T-helper 1 cell treated with Interleukin-12 subunit alpha and Interleukin-12 subunit beta and Interleukin-4 antibody, amounts not matched to agents 30 μg/mL and 1 μg/mL, for 36 hours (primary cell): ENCODE measurements around the gene M1AP.

Experiments used
- H3K27ac Mint-ChIP-seq: one replicate; pipeline ENCODE4 v1.8.0; 2021; ENCODE audit warnings: mild to moderate bottlenecking, mixed read lengths
- H3K27me3 Mint-ChIP-seq: one replicate; pipeline ENCODE4 v1.8.0; 2021; ENCODE audit warnings: low read depth, mixed read lengths
- H3K36me3 Mint-ChIP-seq: one replicate; pipeline ENCODE4 v1.8.0; 2021; ENCODE audit warnings: low read depth, mixed read lengths
- H3K4me1 Mint-ChIP-seq: one replicate; pipeline ENCODE4 v1.8.0; 2021; ENCODE audit warnings: low read depth, mixed read lengths
- H3K4me3 Mint-ChIP-seq: one replicate; pipeline ENCODE4 v1.8.0; 2021; ENCODE audit warnings: mild to moderate bottlenecking, moderate library complexity, mixed read lengths
- H3K9me3 Mint-ChIP-seq: one replicate; pipeline ENCODE4 v1.8.0; 2021; ENCODE audit warnings: mixed read lengths

The M1AP gene

GRCh38 chr2:74513605-74514367, 134.3 kb downstream of the M1AP start:
- H3K27ac Mint-ChIP-seq, result no peak overlapping the region
- no peaks in the 10 kb centered on the region for H3K9me3 Mint-ChIP-seq
- H3K4me1 Mint-ChIP-seq, result peaks cover 22% of the 10 kb centered on the region
- H3K36me3 Mint-ChIP-seq, result peaks cover 8% of the 10 kb centered on the region
- H3K27me3 Mint-ChIP-seq, result peaks cover 77% of the 10 kb centered on the region
- peak overlapping the region; percentile 65 for H3K4me3 Mint-ChIP-seq

GRCh38 chr2:74512744-74513604, 135.2 kb downstream of the M1AP start:
- Mint-ChIP-seq H3K36me3 (peaks cover 11% of the 10 kb centered on the region), H3K4me3 (peak overlapping the region; percentile 65), H3K9me3 (no peaks in the 10 kb centered on the region), H3K27ac (no peak overlapping the region), H3K4me1 (peaks cover 29% of the 10 kb centered on the region), H3K27me3 (peaks cover 68% of the 10 kb centered on the region)

DNA sequence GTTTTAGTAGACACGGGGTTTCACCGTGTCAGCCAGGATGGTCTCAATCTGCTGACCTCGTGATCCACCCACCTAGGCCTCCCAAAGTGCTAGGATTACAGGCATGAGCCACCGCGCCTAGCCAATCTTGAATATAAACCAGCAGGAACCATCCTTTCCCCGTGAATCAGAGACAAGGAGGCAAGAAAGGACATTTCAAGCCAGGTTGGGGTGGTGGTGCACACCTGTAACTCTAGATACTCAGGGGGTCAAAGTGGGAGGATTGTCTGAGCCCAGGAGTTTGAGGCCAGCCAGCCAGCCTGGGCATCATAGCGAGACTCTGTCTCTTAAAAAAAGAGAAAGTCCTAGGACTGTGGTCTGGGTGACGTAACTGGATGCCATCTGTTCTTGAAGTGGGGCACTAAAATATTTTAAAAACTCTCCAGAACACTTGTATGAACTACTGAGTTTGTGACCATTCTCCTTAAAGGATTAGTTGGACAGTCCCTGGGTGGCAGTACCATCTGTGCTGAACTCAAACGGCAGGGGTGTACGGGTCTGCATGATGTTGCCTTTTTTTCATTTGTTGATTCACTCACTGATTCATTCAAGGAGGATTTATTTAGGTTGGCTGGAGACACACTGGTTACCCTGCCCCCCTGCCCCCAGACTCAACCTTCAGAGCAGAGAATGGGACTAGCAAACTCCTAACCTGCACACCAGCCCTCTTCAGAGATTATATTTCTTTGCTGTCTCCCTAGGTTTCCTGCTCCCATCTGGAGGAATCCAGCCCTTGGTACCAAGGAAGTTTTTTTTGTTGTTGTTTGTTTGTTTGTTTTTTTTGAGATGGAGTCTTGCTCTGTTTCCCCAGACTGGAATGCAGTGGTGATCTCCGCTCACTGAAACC, 136.8 kb downstream of the M1AP start:
- no peak overlapping the region for H3K27ac Mint-ChIP-seq
- H3K36me3 Mint-ChIP-seq, result peaks cover 13% of the 10 kb centered on the region
- H3K4me1 Mint-ChIP-seq, result peaks cover 37% of the 10 kb centered on the region
- H3K9me3 Mint-ChIP-seq, result no peaks in the 10 kb centered on the region
- peaks cover 56% of the 10 kb centered on the region for H3K27me3 Mint-ChIP-seq
- H3K4me3 Mint-ChIP-seq, result no peak overlapping the region

GRCh38 chr2:74510272-74510671, 137.9 kb downstream of the M1AP start:
- peaks cover 48% of the 10 kb centered on the region for H3K27me3 Mint-ChIP-seq
- H3K36me3 Mint-ChIP-seq, result peaks cover 17% of the 10 kb centered on the region
- H3K4me3 Mint-ChIP-seq, result no peak overlapping the region
- no peaks in the 10 kb centered on the region for H3K9me3 Mint-ChIP-seq
- peaks cover 39% of the 10 kb centered on the region for H3K4me1 Mint-ChIP-seq
- H3K27ac Mint-ChIP-seq, result no peak overlapping the region

- H3K9me3 Mint-ChIP-seq, result no peaks in the 10 kb centered on the region
- peaks cover 27% of the 10 kb centered on the region for H3K36me3 Mint-ChIP-seq
- peak overlapping the region; percentile 99 for H3K4me3 Mint-ChIP-seq
- H3K27me3 Mint-ChIP-seq, result peaks cover 43% of the 10 kb centered on the region
- H3K27ac Mint-ChIP-seq, result peak overlapping the region; percentile 100
- H3K4me1 Mint-ChIP-seq, result peaks cover 46% of the 10 kb centered on the region
Observed at GRCh38 chr2:74507926-74508520, 140.1 kb downstream of the M1AP start.
